IPS-11a (cell line): ENCODE results near the gene VPS39.

Experiments
- H3K4me3 ChIP-seq: one replicate; pipeline ENCODE4 v1.5.1; 2013; ENCODE audit warnings: low read depth, low read length, control low read depth

The VPS39 gene

DNA sequence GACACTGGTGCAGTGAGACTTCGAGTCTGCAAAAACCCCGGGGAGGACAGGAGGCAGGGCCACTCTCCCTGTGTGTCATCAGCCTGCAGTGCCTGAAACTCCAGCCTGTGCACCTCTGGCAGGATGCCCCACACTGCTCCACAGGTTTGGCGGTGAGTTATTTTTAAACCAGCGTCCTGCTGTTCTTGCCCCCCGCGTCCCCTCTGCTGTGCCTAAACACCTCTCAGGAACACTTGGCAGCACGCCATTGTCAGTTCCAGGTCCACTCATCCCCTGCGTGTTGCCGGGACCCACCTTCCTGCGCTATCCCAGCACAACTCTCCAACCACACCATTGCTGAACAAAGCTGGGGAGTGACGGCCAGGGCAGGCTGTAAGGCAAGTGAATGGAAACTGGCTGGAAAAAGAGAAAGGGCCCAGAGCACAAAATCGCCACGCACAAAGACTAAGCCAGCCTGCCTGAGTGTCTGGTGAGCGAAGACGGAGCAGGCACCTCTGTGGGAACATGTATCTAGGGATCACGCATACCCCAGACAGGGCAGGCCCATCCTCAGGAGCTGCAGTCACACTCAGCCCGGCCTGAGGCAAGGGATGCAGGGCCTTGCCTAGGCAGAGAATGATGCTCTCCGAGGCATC, 48.6 kb downstream of the VPS39 start:
- H3K4me3 ChIP-seq: no peak overlapping the region

DNA sequence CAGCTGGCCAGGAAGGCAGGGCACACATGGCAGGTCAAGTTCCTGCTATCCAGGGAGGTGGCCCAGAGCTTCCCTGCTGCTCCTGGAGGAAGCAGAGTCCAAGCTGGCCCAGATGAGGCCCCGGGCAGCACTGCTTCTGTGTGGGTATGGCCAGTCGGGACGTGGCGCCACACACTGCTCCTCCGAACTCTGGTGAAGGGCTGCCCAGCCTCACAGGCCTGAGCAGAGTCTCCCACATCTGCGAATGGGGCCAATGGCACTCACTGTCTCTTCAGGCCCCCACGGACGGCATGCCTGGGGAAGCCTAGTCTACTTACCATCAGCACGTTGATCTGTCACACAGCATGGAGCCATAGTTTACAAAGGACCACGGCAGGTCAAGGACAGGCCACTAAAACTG, 49.2 kb downstream of the VPS39 start:
- H3K4me3 ChIP-seq: no peak overlapping the region

DNA sequence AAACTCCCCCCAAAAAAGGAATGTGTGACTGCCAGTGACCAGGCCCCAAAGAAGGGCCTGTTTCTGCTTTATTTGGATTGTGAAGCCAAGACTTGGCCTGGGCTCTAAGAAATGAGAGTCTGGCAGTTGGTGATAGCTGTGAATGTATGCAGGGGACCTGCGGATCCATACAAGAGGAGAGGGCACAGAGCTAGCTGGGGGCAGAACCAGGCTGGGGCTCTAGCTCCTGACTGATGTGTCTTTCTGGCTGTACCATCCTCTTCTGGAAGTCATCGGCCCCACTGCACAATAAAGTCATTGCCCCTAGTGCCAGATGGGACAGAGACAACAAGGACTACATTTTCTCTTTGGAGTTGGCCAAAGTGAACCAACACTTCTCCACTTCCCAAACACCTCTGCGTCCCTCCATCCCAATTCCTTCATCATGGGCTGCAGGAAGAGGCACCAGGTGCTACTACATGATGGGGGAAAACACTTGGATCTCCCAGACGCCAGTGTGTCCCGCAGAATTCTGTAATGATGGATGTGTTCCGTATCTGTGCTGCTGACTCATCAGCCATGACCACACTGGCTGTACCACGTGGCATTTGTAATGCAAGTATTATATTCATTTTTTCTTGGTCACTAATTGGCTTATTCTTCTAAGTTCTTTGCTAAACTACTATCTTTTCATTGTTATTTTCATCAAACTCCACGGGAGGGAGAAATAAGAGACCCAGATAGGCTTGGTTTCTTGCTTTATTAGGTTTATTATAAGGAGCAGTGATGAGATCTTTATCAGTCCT, 49.9 kb downstream of the VPS39 start:
- no peak overlapping the region for H3K4me3 ChIP-seq

DNA sequence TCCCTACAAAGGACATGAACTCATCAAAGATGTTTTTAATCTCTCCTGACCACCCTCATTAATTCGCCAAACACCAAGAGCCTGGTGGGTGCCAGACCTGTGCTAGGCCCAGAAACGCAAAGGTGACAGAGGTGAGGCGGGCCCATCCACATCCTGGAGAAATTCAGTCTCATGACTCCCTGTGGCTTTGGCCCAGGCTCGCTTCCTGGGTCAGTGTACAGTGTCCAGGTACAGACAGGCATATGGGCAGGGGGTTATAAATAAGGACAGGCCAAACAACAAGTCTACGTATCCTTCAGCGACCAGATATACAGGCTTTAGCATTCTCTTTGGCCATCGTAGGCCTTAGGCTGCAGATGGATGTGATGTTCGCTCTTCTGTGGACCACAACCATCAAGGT, 50.7 kb downstream of the VPS39 start:
- H3K4me3 ChIP-seq: no peak overlapping the region

DNA sequence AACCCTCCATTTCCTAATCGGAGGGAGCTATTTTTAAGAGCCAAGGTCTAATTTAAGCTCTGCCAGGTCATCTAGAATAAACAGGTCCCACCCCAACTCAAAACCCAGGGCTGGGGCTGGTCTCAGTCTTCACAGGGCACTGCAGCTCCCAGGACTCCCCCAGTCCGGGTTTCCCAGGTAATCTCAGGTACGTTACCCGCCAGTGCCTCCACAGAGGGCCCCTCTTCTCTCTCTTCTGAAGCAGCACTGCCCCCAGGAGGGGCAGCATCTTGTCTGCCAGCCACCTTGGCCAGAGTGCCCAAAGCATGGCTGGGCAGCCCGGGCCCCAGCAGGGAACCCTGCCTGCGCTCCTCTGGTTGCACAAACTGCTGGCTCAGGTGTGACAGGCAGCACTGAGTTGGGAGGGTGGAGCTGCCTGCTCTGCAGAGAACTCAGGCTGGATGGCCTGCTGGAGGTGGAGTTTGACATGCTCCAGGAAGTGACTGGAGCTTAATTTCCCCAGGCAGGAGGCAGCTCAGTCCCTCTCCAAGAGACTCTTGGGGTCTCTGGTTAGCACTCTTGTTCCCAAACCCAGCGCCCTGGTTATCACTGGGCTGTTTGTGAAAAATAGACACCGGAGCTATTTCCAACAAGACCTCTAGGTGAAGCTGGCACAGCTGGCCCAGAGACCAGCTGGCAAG, 51.7 kb downstream of the VPS39 start, which contains the start of gene PLA2G4F:
Gene PLA2G4F (minus strand): TSS at position 394 of the 680 bp plus-strand sequence. CDS start 87 bp downstream, at position 307.
- no peak within 1 kb of the TSS for H3K4me3 ChIP-seq

DNA sequence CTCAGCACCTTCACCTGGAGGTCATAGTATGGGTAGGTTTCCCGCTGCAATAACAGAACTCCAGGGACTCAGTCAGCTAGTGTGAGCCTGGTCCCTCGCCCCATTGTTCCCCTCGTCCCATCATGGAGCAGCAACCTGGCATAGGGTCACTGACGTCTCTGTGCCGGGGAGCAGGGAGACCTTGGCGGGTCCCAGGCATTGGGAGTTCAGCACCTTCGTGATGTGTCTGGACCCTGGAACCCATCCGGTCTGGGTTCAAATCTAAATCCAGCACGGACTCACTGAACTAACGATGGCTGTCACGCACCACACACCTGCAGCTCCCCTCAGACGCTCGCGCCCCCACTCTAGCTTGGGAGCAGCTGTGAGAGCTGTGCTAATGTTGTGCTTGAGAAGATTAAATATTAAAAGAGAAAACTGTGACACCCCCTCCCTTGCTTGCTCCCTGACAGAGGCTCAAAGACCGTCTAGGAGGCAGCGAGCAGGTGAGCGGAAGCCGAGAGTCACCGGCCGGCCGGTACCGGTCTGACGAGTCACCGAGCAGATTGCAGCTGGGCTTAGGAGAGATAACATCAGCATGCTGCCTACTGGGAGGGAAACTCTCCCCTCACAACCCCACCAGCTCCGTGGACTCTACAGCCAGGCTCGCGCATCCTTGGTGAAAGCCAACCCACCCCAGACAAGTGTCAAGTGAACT, 52.4 kb downstream of the VPS39 start:
- no peak overlapping the region for H3K4me3 ChIP-seq

DNA sequence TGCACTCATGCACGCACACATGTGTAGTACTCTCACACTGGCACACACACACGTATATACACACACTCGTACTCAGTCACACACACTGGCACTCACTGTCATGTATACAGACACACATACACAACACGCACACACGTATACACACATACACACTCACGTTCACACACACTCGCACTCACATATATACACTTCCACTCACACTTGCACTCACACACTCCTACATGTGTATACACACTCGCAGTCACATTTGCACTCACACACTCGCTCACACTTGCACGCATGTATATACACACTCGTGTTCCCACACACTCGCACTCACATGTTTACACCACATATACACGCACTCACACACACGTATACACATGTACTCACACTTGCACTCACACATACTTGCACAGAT, 53.1 kb downstream of the VPS39 start:
- no peak overlapping the region for H3K4me3 ChIP-seq

DNA sequence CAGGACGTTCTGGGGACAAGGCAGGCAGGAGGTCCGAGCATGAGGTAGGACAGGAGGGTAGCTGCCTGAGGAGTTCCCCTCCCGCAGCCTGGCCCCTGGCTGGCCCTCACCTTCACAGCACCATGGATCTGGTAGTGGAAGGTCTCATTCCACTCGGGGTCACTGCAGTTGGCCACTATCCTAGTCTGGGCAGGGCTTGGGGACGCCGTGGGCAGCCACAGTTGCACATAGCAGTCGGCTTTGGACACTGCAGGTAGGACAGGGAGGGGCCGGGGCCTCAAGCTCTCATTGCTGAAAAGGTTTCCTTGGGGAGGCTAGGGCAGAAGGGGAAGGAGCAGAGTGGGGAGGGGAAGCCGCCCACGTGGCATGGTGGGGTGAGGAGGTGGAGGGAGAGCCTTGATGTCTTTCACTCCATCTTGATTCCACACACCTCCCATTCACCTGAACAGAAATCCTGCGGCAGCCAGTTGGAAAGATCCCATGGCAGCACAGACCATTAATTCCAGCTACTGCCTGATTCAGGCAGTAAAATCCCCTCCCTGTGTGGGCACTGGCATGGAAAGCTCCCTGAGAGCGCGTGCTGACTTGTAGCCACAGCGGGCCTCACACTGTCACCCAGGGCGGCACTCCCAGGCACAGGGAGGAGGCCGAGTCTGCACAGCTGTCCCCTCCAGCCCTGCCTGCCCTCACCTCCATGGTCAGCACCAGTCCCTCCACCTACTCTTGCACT, 53.7 kb downstream of the VPS39 start:
- no peak overlapping the region for H3K4me3 ChIP-seq

DNA sequence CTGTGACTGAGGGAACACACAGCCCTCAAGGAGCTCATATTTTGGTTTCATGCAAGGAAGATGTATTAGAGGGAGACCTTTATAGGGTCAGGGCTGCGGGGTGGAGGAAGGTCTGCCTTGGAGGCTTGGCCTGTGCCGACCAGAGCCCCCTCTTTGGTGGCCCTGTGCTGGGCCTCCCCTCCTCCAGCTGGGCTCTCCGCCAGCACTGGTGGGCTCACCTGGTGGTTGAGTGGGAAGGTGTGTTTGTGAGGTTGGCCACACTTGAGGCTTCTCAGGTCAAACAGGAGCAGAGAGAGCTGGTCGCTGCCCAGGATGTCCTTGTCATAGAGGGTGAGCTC, 54.3 kb downstream of the VPS39 start:
- no peak overlapping the region for H3K4me3 ChIP-seq

DNA sequence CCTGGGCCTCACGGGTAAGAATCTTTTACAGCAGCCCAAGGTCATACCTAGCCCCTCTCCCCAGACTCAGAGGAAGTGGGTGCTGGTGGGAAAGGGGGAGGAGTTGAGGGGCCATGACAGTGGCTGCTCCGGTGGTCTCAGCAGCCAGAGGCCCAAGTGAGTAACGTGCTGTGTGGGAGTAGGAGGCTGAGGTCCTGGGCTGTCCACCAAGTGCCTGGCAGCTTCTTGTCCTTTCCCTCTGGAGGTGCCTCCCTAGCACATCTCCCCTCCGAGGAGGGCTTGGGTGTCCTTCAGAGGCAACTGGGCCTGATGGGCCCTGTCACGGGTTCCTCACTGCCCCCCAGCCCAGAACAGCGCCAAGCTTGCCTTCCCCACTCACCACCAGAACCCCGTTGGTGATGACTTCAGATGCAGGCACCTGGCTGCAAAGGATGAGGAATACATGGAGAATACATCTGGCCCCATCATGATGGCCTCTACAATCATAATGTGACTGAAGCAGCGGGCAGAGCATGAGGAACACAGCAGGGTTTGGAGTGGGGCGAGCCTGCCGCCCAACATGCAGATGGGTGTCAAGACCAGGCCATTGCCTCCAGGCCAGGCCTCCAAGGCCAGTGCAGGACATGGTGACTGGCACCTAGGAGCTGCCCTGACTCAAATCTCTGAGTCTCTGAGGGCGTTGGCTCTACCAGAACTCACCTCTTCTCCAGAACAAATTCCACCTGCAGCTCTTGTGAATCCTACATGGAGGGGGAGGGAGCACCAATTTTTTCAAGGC, 55.0 kb downstream of the VPS39 start:
- H3K4me3 ChIP-seq: no peak overlapping the region

DNA sequence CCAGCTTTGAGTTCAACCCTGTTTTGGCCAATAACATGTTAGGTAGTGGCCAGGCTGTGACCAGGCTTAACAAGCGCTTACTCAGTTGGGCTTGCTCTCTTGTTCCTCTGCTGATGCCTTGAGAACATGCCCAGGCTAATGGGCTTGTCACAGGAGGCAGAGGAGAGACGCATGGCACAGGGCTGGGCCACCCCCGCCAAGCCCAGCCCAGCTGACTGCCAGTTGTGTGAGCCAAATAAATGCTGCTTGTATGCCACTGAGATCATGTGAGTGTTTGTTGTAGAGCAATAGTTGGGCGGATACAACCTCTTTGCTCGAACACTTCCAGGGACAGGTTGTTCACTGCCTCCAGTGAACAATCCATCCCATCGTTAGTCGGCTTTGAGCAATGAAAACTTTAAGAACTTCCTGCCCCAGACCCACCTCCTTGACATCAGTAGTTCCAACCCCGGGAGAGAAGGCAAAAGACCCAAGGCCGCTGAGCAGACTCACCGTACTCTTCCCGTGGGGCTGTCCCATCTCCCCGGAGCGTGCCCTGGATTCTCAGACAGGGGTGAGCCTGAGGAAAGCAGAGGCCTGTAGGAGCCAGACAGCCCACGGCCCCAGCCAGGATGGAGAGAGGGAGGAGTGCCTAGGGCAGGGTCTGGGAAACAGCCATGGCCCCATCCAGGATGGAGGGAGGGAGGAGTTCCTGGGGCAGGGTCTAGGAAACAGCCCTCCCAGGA, 55.7 kb downstream of the VPS39 start:
- H3K4me3 ChIP-seq: no peak overlapping the region

DNA sequence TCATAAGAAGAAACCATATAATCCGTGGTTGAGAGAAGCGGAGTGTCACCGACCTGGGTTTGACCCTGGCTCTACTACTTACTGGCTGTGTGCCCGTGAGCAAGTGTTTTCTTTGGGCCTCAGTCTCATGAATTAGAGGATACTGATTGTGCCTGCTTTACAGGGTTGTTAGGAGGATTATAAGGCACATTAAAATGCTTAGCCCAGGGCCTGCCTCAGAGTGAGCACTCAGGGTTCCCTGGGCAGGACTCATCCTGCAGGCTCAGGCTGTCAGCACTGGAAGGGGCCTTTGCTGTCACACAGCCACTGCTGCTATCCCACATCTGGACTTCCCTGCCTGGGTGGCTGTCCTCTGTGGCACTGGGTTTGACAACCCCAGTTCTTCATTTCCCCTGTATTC, 56.4 kb downstream of the VPS39 start:
- H3K4me3 ChIP-seq: no peak overlapping the region

DNA sequence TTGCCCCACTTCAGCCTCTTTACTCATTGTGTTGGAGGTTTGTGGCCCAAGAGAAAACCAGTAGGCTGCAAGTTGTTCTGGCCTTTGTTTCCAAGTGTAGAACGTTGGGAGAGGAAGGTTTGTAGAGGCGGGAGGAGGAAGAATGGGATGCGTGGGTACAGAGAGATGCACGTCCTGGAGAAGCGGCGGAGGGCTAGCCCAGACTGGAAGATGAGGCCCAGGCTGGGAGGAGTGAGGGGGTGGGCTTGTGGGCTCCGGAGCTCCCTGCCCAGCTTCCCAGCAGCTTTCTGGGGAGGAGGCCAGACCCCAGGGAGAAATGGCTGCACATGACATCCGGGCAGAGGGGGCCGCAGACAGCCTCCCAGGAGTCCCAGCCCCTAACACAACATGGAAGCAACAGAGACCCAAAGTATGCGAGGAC, 57.0 kb downstream of the VPS39 start:
- H3K4me3 ChIP-seq: no peak overlapping the region

DNA sequence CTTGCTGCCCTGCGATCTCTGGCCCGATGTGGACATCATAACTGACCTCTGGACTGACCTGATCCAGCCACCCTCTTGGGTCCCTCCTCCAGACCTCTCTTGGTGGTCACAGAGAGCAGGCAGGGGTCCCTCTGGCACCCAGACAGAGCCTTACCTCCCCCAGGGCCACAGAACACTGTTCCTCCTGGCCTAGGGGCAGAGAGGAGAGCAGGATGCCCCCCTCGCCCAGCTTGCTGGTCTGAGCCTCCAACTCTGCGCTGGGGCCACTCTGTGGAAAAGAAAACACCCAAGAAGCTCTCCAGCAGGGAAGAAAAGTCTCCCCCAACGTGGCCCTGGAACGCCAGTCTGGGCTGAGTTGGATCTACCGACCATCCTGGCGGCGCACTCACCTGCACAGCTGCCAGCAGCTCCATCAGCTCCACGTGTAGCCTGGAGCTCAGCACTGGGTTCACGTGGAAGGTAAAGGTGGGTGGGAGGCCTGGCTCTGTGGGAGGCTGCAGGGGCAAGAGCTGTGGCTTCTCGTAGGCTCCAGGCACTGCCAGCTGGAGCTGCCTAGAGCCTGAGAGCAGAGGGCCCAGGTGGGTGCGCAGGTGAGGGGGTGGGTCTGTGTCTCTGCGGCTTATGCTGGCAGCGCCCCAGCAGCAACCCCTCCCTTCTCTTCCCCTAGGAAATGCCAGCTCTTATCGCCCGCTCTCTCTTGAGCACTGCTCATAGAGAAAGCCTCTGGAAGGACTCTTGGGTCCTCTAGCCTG, 57.7 kb downstream of the VPS39 start:
- no peak overlapping the region for H3K4me3 ChIP-seq

DNA sequence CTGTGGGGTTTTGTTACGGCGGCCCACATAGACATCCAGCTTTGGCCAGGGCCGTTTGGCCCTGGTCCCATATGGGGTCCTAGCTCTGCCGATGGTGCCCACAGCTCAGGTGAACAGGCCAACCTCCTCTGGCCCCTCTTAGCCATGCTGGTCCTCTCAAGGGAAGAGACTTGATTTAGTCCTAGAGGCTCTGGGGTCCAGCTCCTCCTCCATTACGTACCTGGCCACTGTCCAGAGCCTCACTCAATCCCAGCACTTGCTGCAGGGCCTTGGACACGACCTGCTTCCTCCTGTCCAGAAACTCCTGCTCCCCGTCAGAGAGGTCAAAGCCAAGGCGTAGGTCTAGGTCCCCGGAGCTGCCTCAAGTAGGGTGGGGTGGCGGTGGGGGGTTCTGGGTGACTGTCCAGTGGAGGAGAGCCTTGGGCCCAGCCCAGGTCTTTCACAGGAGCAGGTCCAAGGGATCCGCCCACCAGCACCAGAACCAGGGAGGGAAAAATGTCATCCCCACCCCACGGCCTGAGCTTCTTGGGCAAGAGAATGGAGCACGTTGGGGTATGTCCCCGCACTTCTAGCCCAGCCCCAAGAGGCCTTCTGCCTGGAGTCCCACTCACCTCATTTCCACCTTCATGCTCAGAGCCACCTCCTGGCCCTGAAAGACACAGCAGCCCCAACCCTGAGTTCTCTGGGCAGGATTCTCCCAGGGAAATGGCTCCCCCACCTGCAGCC, 58.4 kb downstream of the VPS39 start:
- no peak overlapping the region for H3K4me3 ChIP-seq

DNA sequence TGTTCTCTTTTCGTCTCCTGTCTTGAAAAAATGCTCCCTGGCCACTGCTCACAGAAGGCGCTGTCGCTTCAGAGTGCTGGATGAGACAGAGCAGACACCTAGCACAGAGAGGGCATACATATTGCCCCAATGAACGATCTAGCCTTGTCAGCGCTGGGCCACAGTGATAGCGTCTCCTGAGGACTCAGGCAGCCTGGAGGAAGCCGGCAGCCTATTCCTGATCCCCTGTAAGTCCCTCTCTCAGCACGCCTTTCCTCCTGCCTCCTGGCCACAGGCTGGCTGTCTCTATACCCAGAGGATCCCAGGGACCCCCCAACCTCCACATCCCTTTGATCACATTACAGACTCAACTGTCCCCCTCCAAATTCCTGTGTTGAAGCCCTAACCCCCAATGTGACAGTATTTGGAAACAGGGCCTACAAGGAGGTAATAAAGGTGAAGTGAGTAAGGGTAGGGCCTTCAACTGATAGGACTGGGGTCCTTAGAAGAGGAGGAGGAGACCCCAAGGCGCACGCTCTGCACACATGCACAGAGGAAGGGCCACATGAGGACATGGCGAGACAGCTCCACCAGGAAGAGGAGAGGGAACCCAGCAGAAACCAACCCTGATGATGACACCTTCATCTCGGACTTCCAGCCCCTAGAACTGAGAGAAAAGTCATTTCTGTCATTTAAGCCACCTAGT, 59.2 kb downstream of the VPS39 start:
- H3K4me3 ChIP-seq: no peak overlapping the region

DNA sequence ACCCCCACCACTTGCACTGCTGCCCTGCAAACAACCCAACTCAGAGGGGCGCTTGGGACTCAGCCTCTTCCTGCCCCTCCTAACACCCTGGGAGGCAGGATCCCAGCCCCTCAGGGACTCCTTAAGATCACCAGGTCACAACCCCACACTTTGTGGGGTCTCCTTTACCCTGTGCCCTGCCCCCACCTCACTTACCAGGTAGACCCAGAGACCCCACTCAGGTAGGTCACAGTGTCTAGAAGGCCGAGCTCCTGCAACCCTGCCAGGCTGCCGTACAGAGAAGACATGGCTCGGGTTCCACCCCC, 60.7 kb downstream of the VPS39 start:
- H3K4me3 ChIP-seq: no peak overlapping the region
